HCT116 (cell line): ENCODE measurements around the gene PMF1. TPM values are rescaled to one million over a fixed set of nuclear protein-coding genes. Genes with fewer than 3 reads are reported as not detected.

Source experiments
- ATAC-seq: fragments of 200-7000 bp; cut with Tn5 transposase; 2 replicates; pipeline ENCODE4 v1.9.1; 2020; ENCODE audit warnings: mild to moderate bottlenecking, moderate library complexity
- BruUV-seq: library from RNA; stranded (reverse); fragments of 400-500 nt; replicated peaks from 2 replicates; lab custom pipeline; 2021; lab: Mats Ljungman, UMichigan
- CTCF ChIA-PET: fragments of 300-600 bp; sonication (Branson Sonifier 250); formaldehyde crosslinking; loops from one replicate; lab custom pipeline; 2021; ENCODE audit warnings: antibody characterized with exemption; lab: Charles Lee
- POLR2A ChIA-PET: fragments of 300-600, 350-600 bp; sonication (Branson Sonifier 250); formaldehyde crosslinking; loops from one replicate; lab custom pipeline; 2021; ENCODE audit warnings: antibody characterized with exemption; lab: Charles Lee
- RAD21 ChIA-PET, 2 experiments: fragments of 300-600 bp; sonication (Branson Sonifier 250); formaldehyde crosslinking; loops; one replicate each; lab custom pipeline; 2023; ENCODE audit warnings: low total read pairs in 2 of 2; ENCODE audit not compliant: uncharacterized antibody in 2 of 2, unreplicated experiment in 2 of 2, low non-redundant PET in 1 of 2; lab: Charles Lee
- DNase-seq: peaks from one replicate; pipeline ENCODE4 v3.0.0-alpha.2; 2010; ENCODE audit warnings: low read depth, low spot score
- H2AFZ ChIP-seq: fragments of 200-600 bp; shearing (Covaris generic), sonication (generic); 2 replicates; pipeline ENCODE4 v1.6.1; 2017; ENCODE audit warnings: low read depth, mixed run types, mixed read lengths, antibody characterized with exemption, low read length; ENCODE audit not compliant: poor library complexity, severe bottlenecking
- H3K27ac ChIP-seq: 2 replicates; pipeline ENCODE4 v1.5.1; 2012; ENCODE audit warnings: low read depth, low read length
- H3K27me3 ChIP-seq: fragments of 200-600 bp; sonication (generic); 2 replicates; pipeline ENCODE4 v1.6.1; 2016; ENCODE audit warnings: mixed run types, low read length, mixed read lengths; ENCODE audit not compliant: insufficient read depth
- H3K36me3 ChIP-seq, 2 experiments: fragments of 200-500 bp in 1 of 2; fragments of 200-600 bp in 1 of 2; sonication (Bioruptor generic) in 1 of 2; sonication (generic) in 1 of 2; 2 replicates each; pipeline versions ENCODE4 v1.5.1 to v1.6.1; 2014 to 2016; ENCODE audit warnings: low read length in 2 of 2, inconsistent platforms in 1 of 2, mixed read lengths in 1 of 2, mixed run types in 1 of 2; ENCODE audit not compliant: insufficient read depth in 2 of 2, control insufficient read depth in 1 of 2
- H3K4me1 ChIP-seq, 2 experiments: fragments of 200-600 bp in 1 of 2; sonication (generic) in 1 of 2; 2 replicates each; pipeline versions ENCODE4 v1.5.1 to v1.6.1; 2012 to 2017; ENCODE audit warnings: low read length in 2 of 2, inconsistent platforms in 1 of 2, mild to moderate bottlenecking in 1 of 2, mixed read lengths in 1 of 2, mixed run types in 1 of 2, moderate library complexity in 1 of 2; ENCODE audit not compliant: insufficient read depth in 2 of 2, control insufficient read depth in 1 of 2
- H3K4me2 ChIP-seq: fragments of 200-600 bp; sonication (generic); 2 replicates; pipeline ENCODE4 v1.6.1; 2017; ENCODE audit warnings: mixed run types, low read length, mixed read lengths
- H3K4me3 ChIP-seq, 2 experiments: fragments of 200-600 bp in 1 of 2; sonication (generic) in 1 of 2; replicated peaks in 1 of 2; 2 replicates each; pipeline ENCODE4 v1.5.1; 2011 to 2016; ENCODE audit warnings: low read length in 2 of 2, control low read depth in 1 of 2, low read depth in 1 of 2, mild to moderate bottlenecking in 1 of 2, mixed read lengths in 1 of 2, mixed run types in 1 of 2
- H3K79me2 ChIP-seq: fragments of 200-600 bp; sonication (generic); 2 replicates; pipeline ENCODE4 v1.6.1; 2017; ENCODE audit warnings: mild to moderate bottlenecking, mixed run types, low read length, moderate library complexity, mixed read lengths; ENCODE audit not compliant: insufficient read depth
- H3K9ac ChIP-seq: fragments of 200-600 bp; sonication (generic); 2 replicates; pipeline ENCODE4 v1.6.1; 2016; ENCODE audit warnings: low read length, mixed read lengths
- H3K9me2 ChIP-seq: fragments of 200-600 bp; sonication (generic), shearing (Covaris generic); 2 replicates; pipeline ENCODE4 v1.6.1; 2017; ENCODE audit warnings: mixed run types, mild to moderate bottlenecking, moderate library complexity; ENCODE audit not compliant: insufficient read depth
- H3K9me3 ChIP-seq, 2 experiments: fragments of 200-500 bp in 1 of 2; fragments of 200-600 bp in 1 of 2; sonication (Bioruptor generic) in 1 of 2; sonication (generic) in 1 of 2; 2 replicates each; pipeline ENCODE4 v1.6.1; 2014 to 2017; ENCODE audit warnings: low read length in 2 of 2, mixed read lengths in 2 of 2, inconsistent platforms in 1 of 2, low read depth in 1 of 2, mild to moderate bottlenecking in 1 of 2, mixed run types in 1 of 2, moderate library complexity in 1 of 2; ENCODE audit not compliant: control insufficient read depth in 1 of 2, insufficient read depth in 1 of 2
- H4K20me1 ChIP-seq: fragments of 200-600 bp; sonication (generic), shearing (Covaris generic); 2 replicates; pipeline ENCODE4 v1.6.1; 2017; ENCODE audit warnings: mixed run types, mild to moderate bottlenecking, moderate library complexity; ENCODE audit not compliant: insufficient read depth
- CBX3 ChIP-seq: IDR thresholded peaks from 2 replicates; pipeline ENCODE4 v1.6.1; 2012; ENCODE audit warnings: low read depth
- EGR1 ChIP-seq: IDR thresholded peaks from 2 replicates; pipeline ENCODE4 v1.6.1; 2012; ENCODE audit warnings: low read depth
- ELF1 ChIP-seq: IDR thresholded peaks from 2 replicates; pipeline ENCODE4 v1.6.1; 2012; ENCODE audit warnings: low read depth, borderline replicate concordance
- EZH2 ChIP-seq: fragments of 200-600 bp; sonication (generic); IDR thresholded peaks from 2 replicates; pipeline ENCODE4 v1.6.1; 2017; ENCODE audit warnings: antibody characterized with exemption, mixed run types
- EZH2phosphoT487 ChIP-seq: fragments of 200-600 bp; IDR thresholded peaks from 2 replicates; pipeline ENCODE4 v1.6.1; 2018; ENCODE audit warnings: antibody characterized with exemption, borderline replicate concordance
- FOSL1 ChIP-seq: IDR thresholded peaks from 2 replicates; pipeline ENCODE4 v1.6.1; 2012; ENCODE audit warnings: low read depth
- JUND ChIP-seq: IDR thresholded peaks from 2 replicates; pipeline ENCODE4 v1.6.1; 2012
- POLR2A ChIP-seq: IDR thresholded peaks from 2 replicates; pipeline ENCODE4 v1.7.0; 2011; ENCODE audit warnings: borderline replicate concordance; ENCODE audit not compliant: insufficient read depth, insufficient read length; ENCODE audit errors: extremely low read depth
- POLR2AphosphoS5 ChIP-seq: IDR thresholded peaks from 2 replicates; pipeline ENCODE4 v1.6.1; 2011; ENCODE audit warnings: mild to moderate bottlenecking, low read depth, low read length, moderate library complexity
- SRF ChIP-seq: IDR thresholded peaks from 2 replicates; pipeline ENCODE4 v1.6.1; 2012; ENCODE audit warnings: low read depth
- TCF7L2 ChIP-seq: IDR thresholded peaks from 2 replicates; pipeline ENCODE4 v1.7.0; 2011; ENCODE audit warnings: borderline replicate concordance, inconsistent platforms; ENCODE audit not compliant: insufficient read depth, insufficient read length; ENCODE audit errors: extremely low read depth
- YY1 ChIP-seq: IDR thresholded peaks from 2 replicates; pipeline ENCODE4 v1.6.1; 2011; ENCODE audit warnings: low read length, low read depth, moderate library complexity, mild to moderate bottlenecking; ENCODE audit not compliant: insufficient replicate concordance; ENCODE audit errors: extremely low read depth
- ZFX ChIP-seq: fragments of 450-650 bp; IDR thresholded peaks from 2 replicates; pipeline ENCODE4 v1.6.1; 2017
- ZNF274 ChIP-seq: fragments of 200-500 bp; sonication (Bioruptor generic); IDR thresholded peaks from 2 replicates; pipeline ENCODE4 v1.6.1; 2014; ENCODE audit warnings: mild to moderate bottlenecking, low read depth, low read length, inconsistent platforms
- intact Hi-C: fragments of 100-400 bp; cut with micrococcal nuclease; formaldehyde crosslinking; loops from 2 replicates; pipeline ENCODE4 v1.10.0; 2022
- total RNA-seq: library from RNA; stranded (reverse); gene quantifications from one replicate; pipeline ENCODE4 v1.2.1, GENCODE V29; 2021; ENCODE audit not compliant: unreplicated experiment
- TF ChIP-seq, protein P1 (sequence below): IDR thresholded peaks from 2 replicates; pipeline ENCODE4 v1.6.1; 2012; ENCODE audit warnings: low read depth
- TF ChIP-seq, protein P2 (sequence below): IDR thresholded peaks from 2 replicates; pipeline ENCODE4 v1.6.1; 2012
- TF ChIP-seq, protein P3 (sequence below): IDR thresholded peaks from 2 replicates; pipeline ENCODE4 v1.6.1; 2012

The PMF1 gene
- total RNA-seq, 1 experiment from 2014 or later, result 52.6 TPM

DNA sequence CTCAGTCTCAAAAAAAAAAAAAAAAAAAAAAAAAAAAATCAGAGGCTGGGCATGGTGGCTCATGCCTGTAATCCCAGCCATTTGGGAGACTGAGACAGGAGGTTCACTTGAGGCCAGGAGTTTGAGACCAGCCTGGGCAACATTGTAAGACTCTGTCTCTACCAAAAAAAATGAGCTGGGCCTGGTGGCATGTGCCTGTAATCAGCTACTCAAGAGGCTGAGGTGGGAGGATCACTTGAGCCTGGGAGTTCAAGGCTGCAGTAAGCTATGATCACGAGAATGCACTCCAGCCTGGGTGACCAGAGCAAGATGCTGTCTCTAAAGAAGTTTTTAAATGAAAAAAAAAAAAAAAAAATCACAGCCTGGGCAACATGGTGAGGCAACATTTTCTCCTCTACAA lies 49.1 kb upstream of the PMF1 start:
- CTCF ChIA-PET, result no interaction called here

More for the DNA sequence above, 49.1 kb upstream of the PMF1 start:
- H3K9me3 ChIP-seq, result no peaks in the 10 kb centered on the region
- no peaks in the 10 kb centered on the region for H3K9me2 ChIP-seq
- H2AFZ ChIP-seq, result no peak overlapping the region
- no peaks in the 10 kb centered on the region for H3K36me3 ChIP-seq
- no peak overlapping the region for H3K4me3 ChIP-seq
- ATAC-seq (no peak), DNase-seq (no peak)
- POLR2A ChIA-PET, result interaction anchor here (0.9 kb wide), 1 partner anchor 30 kb away, joined by 3 read pairs; the partner anchor contains the start of gene SLC25A44
- H3K9ac ChIP-seq, result no peak overlapping the region
- no peaks in the 10 kb centered on the region for H3K27me3 ChIP-seq
- no peak overlapping the region for H3K4me2 ChIP-seq
- intact Hi-C loops, result no loop called here
- TF ChIP-seq ZFX, result no peak
- TF ChIP-seq EZH2phosphoT487, result no peak
- no peak for TF ChIP-seq ZNF274
- TF ChIP-seq EZH2, result no peak
- TF ChIP-seq FOSL1, result no peak
- TF ChIP-seq, protein P1, sequence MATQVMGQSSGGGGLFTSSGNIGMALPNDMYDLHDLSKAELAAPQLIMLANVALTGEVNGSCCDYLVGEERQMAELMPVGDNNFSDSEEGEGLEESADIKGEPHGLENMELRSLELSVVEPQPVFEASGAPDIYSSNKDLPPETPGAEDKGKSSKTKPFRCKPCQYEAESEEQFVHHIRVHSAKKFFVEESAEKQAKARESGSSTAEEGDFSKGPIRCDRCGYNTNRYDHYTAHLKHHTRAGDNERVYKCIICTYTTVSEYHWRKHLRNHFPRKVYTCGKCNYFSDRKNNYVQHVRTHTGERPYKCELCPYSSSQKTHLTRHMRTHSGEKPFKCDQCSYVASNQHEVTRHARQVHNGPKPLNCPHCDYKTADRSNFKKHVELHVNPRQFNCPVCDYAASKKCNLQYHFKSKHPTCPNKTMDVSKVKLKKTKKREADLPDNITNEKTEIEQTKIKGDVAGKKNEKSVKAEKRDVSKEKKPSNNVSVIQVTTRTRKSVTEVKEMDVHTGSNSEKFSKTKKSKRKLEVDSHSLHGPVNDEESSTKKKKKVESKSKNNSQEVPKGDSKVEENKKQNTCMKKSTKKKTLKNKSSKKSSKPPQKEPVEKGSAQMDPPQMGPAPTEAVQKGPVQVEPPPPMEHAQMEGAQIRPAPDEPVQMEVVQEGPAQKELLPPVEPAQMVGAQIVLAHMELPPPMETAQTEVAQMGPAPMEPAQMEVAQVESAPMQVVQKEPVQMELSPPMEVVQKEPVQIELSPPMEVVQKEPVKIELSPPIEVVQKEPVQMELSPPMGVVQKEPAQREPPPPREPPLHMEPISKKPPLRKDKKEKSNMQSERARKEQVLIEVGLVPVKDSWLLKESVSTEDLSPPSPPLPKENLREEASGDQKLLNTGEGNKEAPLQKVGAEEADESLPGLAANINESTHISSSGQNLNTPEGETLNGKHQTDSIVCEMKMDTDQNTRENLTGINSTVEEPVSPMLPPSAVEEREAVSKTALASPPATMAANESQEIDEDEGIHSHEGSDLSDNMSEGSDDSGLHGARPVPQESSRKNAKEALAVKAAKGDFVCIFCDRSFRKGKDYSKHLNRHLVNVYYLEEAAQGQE, result no peak
- no peak for TF ChIP-seq POLR2AphosphoS5
- no peak for TF ChIP-seq SRF
- TF ChIP-seq POLR2A, result no peak
- TF ChIP-seq TCF7L2, result no peak
- TF ChIP-seq, protein P2, sequence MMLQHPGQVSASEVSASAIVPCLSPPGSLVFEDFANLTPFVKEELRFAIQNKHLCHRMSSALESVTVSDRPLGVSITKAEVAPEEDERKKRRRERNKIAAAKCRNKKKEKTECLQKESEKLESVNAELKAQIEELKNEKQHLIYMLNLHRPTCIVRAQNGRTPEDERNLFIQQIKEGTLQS, result no peak
- TF ChIP-seq EGR1, result no peak
- no peak for TF ChIP-seq JUND
- no peak for TF ChIP-seq ELF1
- TF ChIP-seq YY1, result no peak
- no peak for TF ChIP-seq CBX3
- TF ChIP-seq, protein P3, sequence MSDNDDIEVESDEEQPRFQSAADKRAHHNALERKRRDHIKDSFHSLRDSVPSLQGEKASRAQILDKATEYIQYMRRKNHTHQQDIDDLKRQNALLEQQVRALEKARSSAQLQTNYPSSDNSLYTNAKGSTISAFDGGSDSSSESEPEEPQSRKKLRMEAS, result no peak
- H4K20me1 ChIP-seq, result no peaks in the 10 kb centered on the region
- H3K79me2 ChIP-seq, result no peaks in the 10 kb centered on the region
- RAD21 ChIA-PET, result no interaction called here
- BruUV-seq, result no TSS peak
- H3K4me1 ChIP-seq, result no peaks in the 10 kb centered on the region
- H3K27ac ChIP-seq, result no peak overlapping the region
